Upper lobe of right lung (tissue), 1 donor: ENCODE results near the gene MGLL. TPM values are rescaled to one million over a fixed set of nuclear protein-coding genes. Genes with fewer than 3 reads are reported as not detected.

ENCODE experiments used
- ATAC-seq: fragments of 200-7000 bp; cut with Tn5 transposase; one replicate; pipeline ENCODE4 v1.9.1; 2020; ENCODE audit warnings: mild to moderate bottlenecking, moderate library complexity
- DNase-seq: peaks from one replicate; pipeline ENCODE4 v3.0.0-alpha.2; 2020
- H3K27ac ChIP-seq: fragments of 200-600 bp; one replicate; pipeline ENCODE4 v1.8.0; 2022
- H3K27me3 ChIP-seq: fragments of 200-600 bp; one replicate; pipeline ENCODE4 v1.8.0; 2022; ENCODE audit warnings: mild to moderate bottlenecking
- H3K36me3 ChIP-seq: fragments of 200-600 bp; one replicate; pipeline ENCODE4 v1.8.0; 2022
- H3K4me1 ChIP-seq: fragments of 200-600 bp; one replicate; pipeline ENCODE4 v1.8.0; 2022
- H3K4me3 ChIP-seq: fragments of 200-600 bp; one replicate; pipeline ENCODE4 v1.8.0; 2022; ENCODE audit warnings: mild to moderate bottlenecking
- H3K9me3 ChIP-seq: fragments of 200-600 bp; one replicate; pipeline ENCODE4 v1.8.0; 2022
- CTCF ChIP-seq: fragments of 200-600 bp; IDR thresholded peaks from one replicate; pipeline ENCODE4 v1.8.0; 2022; ENCODE audit warnings: antibody characterized with exemption
- intact Hi-C: fragments of 100-400 bp; cut with DNase I; formaldehyde crosslinking; loops from one replicate; pipeline ENCODE4 v1.11.0; 2022
- total RNA-seq: library from RNA; stranded (reverse); fragmentation: NEBNext Ultra II Directional; extraction: Animal tissue kit (Norgen Biotek cat#: 25700); gene quantifications from one replicate; pipeline ENCODE4 v1.2.1, GENCODE V29; 2021
- donor health status: DM: no; HTN: yes; CAD: no; lungs with severe emphysema.

Gene MGLL
- total RNA-seq, 1 donor from 2014 or later, result 194 TPM

GRCh38 chr3:127647166-127647844, 175.0 kb downstream of the MGLL start:
- intact Hi-C loops, result no loop called here
- Histone ChIP-seq H3K27ac (no peak overlapping the region), H3K27me3 (no peaks in the 10 kb centered on the region), H3K9me3 (no peaks in the 10 kb centered on the region), H3K4me3 (no peak overlapping the region), H3K4me1 (no peaks in the 10 kb centered on the region), H3K36me3 (no peaks in the 10 kb centered on the region)
- ATAC-seq (no peak), DNase-seq (no peak)
- TF ChIP-seq CTCF, result no peak

GRCh38 chr3:127646501-127647046, 175.7 kb downstream of the MGLL start:
- Histone ChIP-seq H3K36me3 (no peaks in the 10 kb centered on the region), H3K27me3 (no peaks in the 10 kb centered on the region), H3K4me1 (no peaks in the 10 kb centered on the region), H3K4me3 (no peak overlapping the region), H3K9me3 (no peaks in the 10 kb centered on the region), H3K27ac (no peak overlapping the region)
- intact Hi-C loops, result no loop called here
- DNase-seq (no peak), ATAC-seq (no peak)
- no peak for TF ChIP-seq CTCF

- Histone ChIP-seq H3K4me1 (no peaks in the 10 kb centered on the region), H3K9me3 (no peaks in the 10 kb centered on the region), H3K27me3 (no peaks in the 10 kb centered on the region), H3K4me3 (no peak overlapping the region), H3K36me3 (no peaks in the 10 kb centered on the region), H3K27ac (no peak overlapping the region)
- DNase-seq, result no peak
- intact Hi-C loops, result no loop called here
- no peak for TF ChIP-seq CTCF
- ATAC-seq, result no peak
These were observed 176.8 kb downstream of the MGLL start for GRCh38 chr3:127645371-127646015.

GRCh38 chr3:127644641-127645370, 177.5 kb downstream of the MGLL start:
- Histone ChIP-seq H3K27ac (no peak overlapping the region), H3K9me3 (no peaks in the 10 kb centered on the region), H3K4me3 (no peak overlapping the region), H3K36me3 (no peaks in the 10 kb centered on the region), H3K27me3 (no peaks in the 10 kb centered on the region), H3K4me1 (no peaks in the 10 kb centered on the region)
- no peak for DNase-seq
- intact Hi-C loops, result no loop called here
- no peak for TF ChIP-seq CTCF
- ATAC-seq, result no peak

- H3K36me3 ChIP-seq, result no peaks in the 10 kb centered on the region
- no peaks in the 10 kb centered on the region for H3K4me1 ChIP-seq
- DNase-seq, result no peak
- H3K9me3 ChIP-seq, result no peaks in the 10 kb centered on the region
- no peak overlapping the region for H3K27ac ChIP-seq
- H3K4me3 ChIP-seq, result no peak overlapping the region
- no peak for ATAC-seq
- no peaks in the 10 kb centered on the region for H3K27me3 ChIP-seq
- intact Hi-C loops, result no loop called here
- no peak for TF ChIP-seq CTCF
These were observed 182.3 kb downstream of the MGLL start for GRCh38 chr3:127640042-127640355.
